Fibroblast of the aortic adventitia (primary cell): ENCODE measurements around the gene GNA14. TPM values are rescaled to one million over a fixed set of nuclear protein-coding genes. Genes with fewer than 3 reads are reported as not detected.
"Not testable (repeated sequence)": the region's sequence is repeated elsewhere in the genome, so short reads cannot be mapped to it uniquely, and the experiment has no call there.

Experiments used
- DNase-seq: peaks from one replicate; pipeline ENCODE4 v3.0.0-alpha.2; 2010; ENCODE audit warnings: low read depth
- H3K4me3 ChIP-seq: 2 replicates; pipeline ENCODE4 v1.5.1; 2011; ENCODE audit warnings: low read depth, mild to moderate bottlenecking, control low read depth, low read length, moderate library complexity
- CTCF ChIP-seq: IDR thresholded peaks from 2 replicates; pipeline ENCODE4 v1.5.1; 2011; ENCODE audit warnings: mild to moderate bottlenecking, low read length, control low read depth, inconsistent platforms; ENCODE audit not compliant: insufficient read depth
- total RNA-seq: library from RNA; depleted of rRNA; stranded (reverse); fragments of >200 nt; gene quantifications from 2 replicates; pipeline ENCODE4 v1.2.3, GENCODE V29; 2012; ENCODE audit warnings: low replicate concordance

Gene GNA14
- total RNA-seq, 1 donor, result 1.5 TPM

GRCh38 chr9:77588271-77588937, 59.7 kb downstream of the GNA14 start:
- no peak for TF ChIP-seq CTCF
- peak; percentile 89 for DNase-seq
- no peak overlapping the region for H3K4me3 ChIP-seq

- no peak for TF ChIP-seq CTCF
- no peak overlapping the region for H3K4me3 ChIP-seq
- DNase-seq, result no peak
Observed at GRCh38 chr9:77587851-77588250, 60.3 kb downstream of the GNA14 start.

DNA sequence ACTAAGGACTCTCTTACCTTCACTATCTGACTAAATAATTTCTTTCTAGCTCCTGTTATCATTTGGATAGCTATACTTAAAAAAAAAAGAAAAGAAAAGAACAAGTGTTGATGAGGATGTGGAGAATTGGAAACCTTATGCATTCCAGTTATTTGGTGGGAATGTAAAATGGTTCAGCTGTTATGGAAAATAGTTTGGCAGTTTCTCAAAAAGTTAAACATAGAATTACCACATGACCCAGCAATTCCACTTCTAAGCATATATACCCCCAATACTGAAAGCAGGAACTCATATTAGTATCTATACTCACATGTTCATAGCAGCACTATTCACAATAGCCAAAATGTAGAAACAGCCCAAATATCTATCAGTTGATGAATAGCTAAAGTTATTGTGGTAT, 61.1 kb downstream of the GNA14 start:
- no peak for DNase-seq
- H3K4me3 ChIP-seq, result no peak overlapping the region
- no peak for TF ChIP-seq CTCF

DNA sequence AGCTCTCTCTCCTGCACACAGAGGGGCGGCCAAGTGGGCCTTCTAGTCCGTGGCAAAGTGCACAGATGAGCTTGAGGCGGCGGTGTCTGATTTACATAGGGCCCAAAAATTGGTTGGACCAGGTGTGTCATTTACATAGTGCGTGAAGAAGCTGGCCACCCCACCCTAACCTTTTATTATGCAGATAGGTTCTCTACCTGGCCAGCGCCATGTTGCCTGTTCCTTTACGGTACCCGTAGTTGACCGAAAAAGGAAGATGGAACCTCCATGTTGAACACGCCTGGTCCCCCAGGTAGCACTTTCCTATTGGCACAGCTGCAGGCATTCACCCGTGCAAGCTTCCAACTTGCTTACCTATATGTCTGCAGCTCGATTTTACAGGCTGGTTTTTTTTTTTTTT, 61.5 kb downstream of the GNA14 start:
- no peak for TF ChIP-seq CTCF
- DNase-seq, result no peak

GRCh38 chr9:77585335-77585786, 62.8 kb downstream of the GNA14 start:
- no peak for DNase-seq
- no peak for TF ChIP-seq CTCF
- no peak overlapping the region for H3K4me3 ChIP-seq

More for the DNA sequence above, 61.5 kb downstream of the GNA14 start:
- H3K4me3 ChIP-seq, result no peak overlapping the region

DNA sequence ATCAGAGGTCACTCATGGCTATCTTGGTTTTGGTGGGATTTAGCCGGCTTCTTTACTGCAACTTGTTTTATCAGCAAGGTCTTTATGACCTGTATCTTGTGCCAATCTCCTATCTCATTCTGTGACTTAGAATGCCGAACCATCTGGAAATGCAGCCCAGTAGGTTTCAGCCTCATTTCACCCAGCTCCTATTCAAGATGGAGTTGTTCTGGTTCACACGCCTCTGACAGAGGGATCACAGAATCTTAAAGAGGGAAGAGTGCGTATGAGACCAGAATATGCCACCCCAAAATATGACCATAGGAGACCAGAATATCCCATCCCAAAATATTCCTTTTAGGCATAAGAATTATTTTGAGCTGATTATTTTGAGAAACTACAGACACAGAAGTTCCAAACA, 63.2 kb downstream of the GNA14 start:
- not testable (repeated sequence) for H3K4me3 ChIP-seq, DNase-seq

- DNase-seq, result no peak
- no peak overlapping the region for H3K4me3 ChIP-seq
- no peak for TF ChIP-seq CTCF
Observed at GRCh38 chr9:77582961-77583576, 65.1 kb downstream of the GNA14 start.
